ENCODE results near the gene FAM131A.

The FAM131A gene

GRCh38 chr3:184380185-184380626 lies 42.8 kb downstream of the FAM131A start:
- no peak for TF ChIP-seq REST (IDR thresholded peaks at IDR 0.05; ENCODE audit: insufficient read depth in 1 of 2, low read depth in 2 of 2, low read length in 2 of 2)
- TF ChIP-seq POLR2AphosphoS5 (IDR thresholded peaks at IDR 0.05; ENCODE audit: low read depth, low read length), result no peak
- no peak for TF ChIP-seq TAF1 (IDR thresholded peaks at IDR 0.05; ENCODE audit: borderline replicate concordance, insufficient read depth, low read length)
- TF ChIP-seq SIN3A (IDR thresholded peaks at IDR 0.05; ENCODE audit: borderline replicate concordance, insufficient read depth, low read length), result no peak
- TF ChIP-seq FOXP2 (optimal IDR thresholded peaks at IDR 0.05; ENCODE audit: borderline replicate concordance, extremely low read depth, extremely low read length, insufficient read depth), result no peak

GRCh38 chr3:184380627-184381260 lies 43.3 kb downstream of the FAM131A start:
- TF ChIP-seq SIN3A (IDR thresholded peaks at IDR 0.05; ENCODE audit: borderline replicate concordance, insufficient read depth, low read length), result no peak
- TF ChIP-seq TAF1 (IDR thresholded peaks at IDR 0.05; ENCODE audit: borderline replicate concordance, insufficient read depth, low read length), result no peak
- TF ChIP-seq FOXP2 (optimal IDR thresholded peaks at IDR 0.05; ENCODE audit: borderline replicate concordance, extremely low read depth, extremely low read length, insufficient read depth), result no peak
- no peak for TF ChIP-seq POLR2AphosphoS5 (IDR thresholded peaks at IDR 0.05; ENCODE audit: low read depth, low read length)
- TF ChIP-seq REST (IDR thresholded peaks at IDR 0.05; ENCODE audit: insufficient read depth in 1 of 2, low read depth in 2 of 2, low read length in 2 of 2), result no peak

DNA sequence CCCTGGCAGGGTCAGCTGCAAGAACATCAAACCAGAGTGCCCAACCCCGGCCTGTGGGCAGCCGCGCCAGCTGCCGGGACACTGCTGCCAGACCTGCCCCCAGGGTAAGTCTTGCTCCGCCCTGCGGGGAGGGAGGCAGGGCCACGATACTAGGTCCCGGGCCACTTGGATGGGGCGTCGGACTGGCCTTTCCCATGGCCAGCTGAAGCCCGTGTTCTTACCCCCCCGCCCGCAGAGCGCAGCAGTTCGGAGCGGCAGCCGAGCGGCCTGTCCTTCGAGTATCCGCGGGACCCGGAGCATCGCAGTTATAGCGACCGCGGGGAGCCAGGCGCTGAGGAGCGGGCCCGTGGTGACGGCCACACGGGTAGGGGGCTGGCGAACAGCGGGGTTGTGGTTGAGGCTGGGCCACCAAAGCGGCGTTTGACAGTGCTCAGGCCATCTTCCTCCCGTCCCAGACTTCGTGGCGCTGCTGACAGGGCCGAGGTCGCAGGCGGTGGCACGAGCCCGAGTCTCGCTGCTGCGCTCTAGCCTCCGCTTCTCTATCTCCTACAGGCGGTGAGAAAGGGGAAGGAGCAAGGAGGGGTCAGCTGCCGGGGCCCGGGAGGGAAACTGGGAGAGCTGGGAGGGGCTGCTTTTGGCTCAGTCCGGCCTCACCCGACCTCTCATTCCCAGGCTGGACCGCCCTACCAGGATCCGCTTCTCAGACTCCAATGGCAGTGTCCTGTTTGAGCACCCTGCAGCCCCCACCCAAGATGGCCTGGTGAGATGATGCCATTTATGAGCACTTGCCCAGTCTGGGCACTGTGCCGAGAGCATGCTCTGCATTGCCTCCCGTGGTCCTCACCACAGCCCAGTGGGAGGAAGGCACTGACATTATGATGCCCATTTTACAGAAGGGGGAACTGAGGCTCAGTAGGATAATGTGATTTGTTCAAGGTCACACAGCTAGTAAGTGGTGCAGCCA lies 44.1 kb downstream of the FAM131A start:
- TF ChIP-seq REST (IDR thresholded peaks at IDR 0.05; ENCODE audit: insufficient read depth in 1 of 2, low read depth in 2 of 2, low read length in 2 of 2) (no peak), POLR2AphosphoS5 (IDR thresholded peaks at IDR 0.05; ENCODE audit: low read depth, low read length) (no peak), TAF1 (IDR thresholded peaks at IDR 0.05; ENCODE audit: borderline replicate concordance, insufficient read depth, low read length) (no peak), SIN3A (IDR thresholded peaks at IDR 0.05; ENCODE audit: borderline replicate concordance, insufficient read depth, low read length) (no peak), FOXP2 (optimal IDR thresholded peaks at IDR 0.05; ENCODE audit: borderline replicate concordance, extremely low read depth, extremely low read length, insufficient read depth) (no peak)

DNA sequence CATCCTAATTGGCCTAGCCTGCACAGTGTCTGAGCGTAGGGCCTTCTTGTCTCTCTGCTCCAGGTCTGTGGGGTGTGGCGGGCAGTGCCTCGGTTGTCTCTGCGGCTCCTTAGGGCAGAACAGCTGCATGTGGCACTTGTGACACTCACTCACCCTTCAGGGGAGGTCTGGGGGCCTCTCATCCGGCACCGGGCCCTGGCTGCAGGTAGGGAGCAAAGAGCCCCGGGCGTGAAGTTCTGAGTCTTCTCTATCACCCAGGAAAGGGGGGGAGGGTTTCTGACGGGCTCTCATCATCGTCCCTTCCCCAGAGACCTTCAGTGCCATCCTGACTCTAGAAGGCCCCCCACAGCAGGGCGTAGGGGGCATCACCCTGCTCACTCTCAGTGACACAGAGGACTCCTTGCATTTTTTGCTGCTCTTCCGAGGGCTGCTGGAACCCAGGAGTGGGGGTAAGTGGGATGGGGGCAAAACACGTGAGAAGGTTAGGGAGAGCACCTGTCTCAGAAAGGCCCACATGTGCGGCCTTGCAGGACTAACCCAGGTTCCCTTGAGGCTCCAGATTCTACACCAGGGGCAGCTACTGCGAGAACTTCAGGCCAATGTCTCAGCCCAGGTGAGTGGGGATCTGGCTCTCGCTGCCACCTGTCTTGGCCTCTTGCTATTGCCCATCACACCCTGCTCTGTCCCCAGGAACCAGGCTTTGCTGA lies 45.1 kb downstream of the FAM131A start:
- no peak for TF ChIP-seq POLR2AphosphoS5 (IDR thresholded peaks at IDR 0.05; ENCODE audit: low read depth, low read length)
- TF ChIP-seq TAF1 (IDR thresholded peaks at IDR 0.05; ENCODE audit: borderline replicate concordance, insufficient read depth, low read length), result no peak
- no peak for TF ChIP-seq FOXP2 (optimal IDR thresholded peaks at IDR 0.05; ENCODE audit: borderline replicate concordance, extremely low read depth, extremely low read length, insufficient read depth)
- no peak for TF ChIP-seq SIN3A (IDR thresholded peaks at IDR 0.05; ENCODE audit: borderline replicate concordance, insufficient read depth, low read length)
- no peak for TF ChIP-seq REST (IDR thresholded peaks at IDR 0.05; ENCODE audit: insufficient read depth in 1 of 2, low read depth in 2 of 2, low read length in 2 of 2)
